Activated CD4-positive, alpha-beta T cell treated with anti-CD3 and anti-CD28 coated beads, Interleukin-10, Interleukin-2, amounts not matched to agents 100 ng/mL and 50 ng/mL, durations not matched to agents 16 hours and 8 hours (primary cell): ENCODE data around the gene VWA5A.

Experiments used
- DNase-seq: peaks from one replicate; pipeline ENCODE4 v3.0.0-alpha.2; 2020

The VWA5A gene

GRCh38 chr11:124170801-124171586 is 55.7 kb downstream of the VWA5A start:
- DNase-seq = no peak

GRCh38 chr11:124172101-124172500 is 56.9 kb downstream of the VWA5A start:
- no peak for DNase-seq

DNA sequence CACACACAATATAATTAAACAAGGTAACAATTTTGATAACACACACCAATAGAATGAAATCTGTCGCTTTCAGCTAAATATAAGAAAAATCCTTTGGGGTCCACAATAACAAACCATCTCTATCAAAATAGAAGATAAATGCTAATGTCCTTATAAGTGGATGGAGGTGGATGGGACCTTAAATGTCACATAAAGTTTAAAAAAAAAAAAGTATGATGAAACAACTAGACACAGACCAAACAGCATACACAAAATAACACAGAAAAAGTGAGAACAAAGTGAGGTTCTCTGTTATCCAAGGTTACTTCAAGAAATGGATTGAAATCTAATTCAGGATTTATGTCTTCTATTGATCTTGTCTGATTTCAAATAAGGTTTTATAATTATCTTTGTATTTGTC is 57.3 kb downstream of the VWA5A start:
- no peak for DNase-seq

- DNase-seq = peak; percentile 17
Observed at GRCh38 chr11:124174001-124174583, 58.8 kb downstream of the VWA5A start.

DNA sequence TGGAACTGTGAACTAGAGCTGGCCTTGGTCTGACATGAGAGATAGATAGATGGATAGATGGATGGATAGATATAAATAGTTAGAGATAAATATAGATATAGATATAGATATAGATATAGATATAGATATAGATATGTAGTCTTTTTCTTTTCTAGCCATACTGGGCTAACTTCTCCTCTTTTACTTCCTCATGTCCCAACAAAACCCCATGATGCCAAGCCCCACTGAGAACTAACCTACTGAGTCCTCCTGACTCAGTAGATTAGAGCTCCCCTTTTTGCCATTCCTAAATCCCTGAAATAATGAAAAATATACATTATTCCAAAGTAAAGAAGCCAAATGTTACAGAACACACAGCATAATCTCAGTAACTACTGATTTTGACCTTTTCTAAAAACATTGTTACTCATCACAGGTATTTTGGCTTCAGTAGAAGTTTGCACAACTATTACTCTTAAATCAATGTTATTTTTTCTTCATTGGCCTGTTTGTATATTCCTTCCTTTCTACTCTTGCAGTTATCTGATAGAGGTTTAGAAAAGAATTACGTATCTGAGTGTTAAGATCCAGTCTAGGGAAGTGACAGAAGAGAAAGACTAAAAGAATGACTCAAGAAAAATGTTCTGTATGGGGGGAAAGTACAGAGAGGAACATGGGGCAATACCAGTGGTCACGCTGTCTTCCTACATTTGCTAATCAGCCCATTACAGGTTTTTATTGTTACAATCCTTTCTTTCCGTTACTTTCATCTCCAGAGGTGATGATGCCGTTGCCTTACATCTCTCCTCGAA is 61.9 kb downstream of the VWA5A start:
- no peak for DNase-seq

DNA sequence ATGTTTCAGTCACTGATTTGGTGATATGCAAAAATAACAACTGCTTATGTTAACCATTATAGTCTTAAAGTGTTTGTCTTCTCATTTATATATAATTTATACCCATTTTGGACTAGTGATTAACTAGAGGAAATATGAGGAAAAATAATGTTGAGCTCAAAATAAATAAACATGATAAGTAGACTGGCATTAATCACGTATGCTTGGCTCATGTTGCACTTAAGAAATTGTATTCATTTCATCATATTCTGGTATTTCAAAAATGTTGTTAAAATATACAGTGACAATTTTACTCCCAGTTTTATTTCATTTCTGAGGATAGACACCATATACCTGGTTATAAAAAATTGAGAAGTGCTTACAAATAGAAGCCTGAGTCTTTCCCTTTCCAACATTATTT is 64.1 kb downstream of the VWA5A start:
- no peak for DNase-seq

DNA sequence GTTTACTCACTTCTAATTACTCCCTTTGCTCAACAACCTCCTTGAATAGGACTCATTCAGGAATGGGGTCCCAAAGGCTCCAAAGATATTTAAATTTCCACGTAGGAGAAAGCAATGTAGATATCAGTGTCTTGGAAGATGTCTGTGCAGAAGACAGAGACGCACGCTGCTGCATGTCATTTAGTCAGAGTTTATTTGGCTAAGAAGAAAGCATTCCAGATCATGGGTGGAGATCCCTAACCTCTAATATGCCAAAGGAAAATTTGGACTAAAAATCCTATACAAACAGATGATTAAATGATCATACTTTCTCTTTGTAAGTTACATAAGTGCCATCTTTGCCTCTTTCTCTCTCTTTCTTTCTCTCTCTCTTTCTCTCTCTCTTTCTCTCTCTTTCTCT is 67.8 kb downstream of the VWA5A start, which contains the start of gene OR10D3:
Gene OR10D3 (plus strand): TSS at position 278 of the 400 bp plus-strand sequence. CDS start 1,925 bp downstream, outside the sequence.
- DNase-seq = no peak

- DNase-seq = no peak
Observed at GRCh38 chr11:124190298-124191139, 75.3 kb downstream of the VWA5A start.

- no peak for DNase-seq
Observed at GRCh38 chr11:124193221-124194010, 78.2 kb downstream of the VWA5A start.

- DNase-seq = no peak
Observed at GRCh38 chr11:124194293-124195188, 79.3 kb downstream of the VWA5A start.

- DNase-seq = peak; percentile 64
Observed at GRCh38 chr11:124195189-124195734, 80.0 kb downstream of the VWA5A start.
